ENCODE measurements around the gene EMP1.
A peak's percentile ranks its signal among the peaks of the same experiment; 100 is the strongest.

The EMP1 gene

DNA sequence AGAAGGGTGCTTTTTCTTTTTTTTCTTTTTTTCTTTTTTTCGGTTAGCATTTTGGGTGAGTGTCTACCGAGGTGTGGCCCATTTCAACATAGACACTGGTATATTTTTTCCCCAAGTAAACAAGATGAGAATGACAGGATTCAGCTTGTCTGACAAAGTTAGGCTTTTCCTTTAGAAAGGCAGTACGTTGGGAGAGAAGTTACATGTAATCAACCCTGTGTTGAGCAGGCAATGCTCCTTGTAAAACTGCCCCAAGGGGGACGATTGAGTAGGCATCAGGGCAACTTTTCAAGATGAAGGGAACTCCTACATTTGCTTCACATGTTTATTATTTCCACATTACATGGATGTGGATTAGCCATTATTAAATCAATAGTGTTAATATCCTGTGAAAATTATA, 1.7 kb downstream of the EMP1 start:
- DNase-seq = no peak

DNA sequence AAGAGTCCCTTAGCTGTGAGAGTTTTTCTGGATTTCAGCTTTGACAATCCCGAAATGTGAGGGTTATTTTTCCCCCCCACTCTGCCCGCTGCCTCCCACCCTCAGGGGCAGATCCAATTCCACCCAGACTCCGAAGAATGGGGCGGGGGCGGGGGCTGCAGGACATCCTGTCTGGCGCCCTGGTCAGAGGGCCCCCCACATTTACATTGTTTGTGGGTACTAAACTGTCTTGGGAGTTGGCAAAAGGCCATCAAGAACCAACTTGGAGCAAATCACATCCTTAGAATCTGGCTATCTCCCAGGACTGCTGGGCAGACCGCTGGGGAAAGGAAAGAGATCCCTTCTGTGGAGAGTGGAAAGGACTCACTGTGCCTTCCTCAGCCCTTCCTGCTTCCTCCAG, 2.4 kb downstream of the EMP1 start:
- no peak for DNase-seq

DNA sequence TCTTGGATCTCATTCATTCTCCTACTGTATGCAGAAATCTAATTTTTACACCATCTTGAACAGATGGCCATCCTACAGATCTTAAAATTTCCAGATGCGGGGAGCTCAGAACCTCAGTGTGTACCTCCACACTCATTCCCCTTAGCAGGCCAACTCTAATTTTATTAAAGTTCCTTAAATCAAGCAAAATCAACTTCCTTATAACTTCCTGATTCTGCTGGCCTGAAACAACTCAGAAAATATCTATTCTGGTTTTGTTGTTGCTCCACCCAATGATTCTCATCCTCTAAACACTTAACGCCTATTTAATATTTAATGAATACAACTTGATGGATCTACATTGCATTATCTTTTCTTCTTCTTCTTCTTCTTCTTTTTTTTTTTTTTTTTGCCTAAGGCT, 3.1 kb downstream of the EMP1 start:
- no peak for DNase-seq

DNA sequence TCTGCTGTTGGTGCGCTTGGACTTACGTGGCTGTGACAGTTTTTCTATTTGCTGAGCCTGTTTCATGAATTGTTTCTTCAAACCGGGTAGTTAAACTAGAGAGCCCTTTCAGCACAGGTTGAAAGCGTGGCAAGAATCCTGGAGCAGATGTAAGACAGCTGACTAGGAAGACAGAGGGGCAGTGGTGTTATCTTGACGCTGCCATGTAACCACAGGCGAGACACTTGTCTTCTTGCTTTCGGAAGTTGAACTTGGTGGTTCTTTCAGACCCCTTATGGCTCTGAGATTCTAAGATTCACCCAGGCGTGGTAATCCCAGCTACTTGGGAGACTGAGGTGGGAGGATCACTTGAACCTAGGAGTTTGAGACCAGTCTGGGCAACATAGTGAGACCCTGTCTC, 4.3 kb downstream of the EMP1 start:
- DNase-seq = no peak

DNA sequence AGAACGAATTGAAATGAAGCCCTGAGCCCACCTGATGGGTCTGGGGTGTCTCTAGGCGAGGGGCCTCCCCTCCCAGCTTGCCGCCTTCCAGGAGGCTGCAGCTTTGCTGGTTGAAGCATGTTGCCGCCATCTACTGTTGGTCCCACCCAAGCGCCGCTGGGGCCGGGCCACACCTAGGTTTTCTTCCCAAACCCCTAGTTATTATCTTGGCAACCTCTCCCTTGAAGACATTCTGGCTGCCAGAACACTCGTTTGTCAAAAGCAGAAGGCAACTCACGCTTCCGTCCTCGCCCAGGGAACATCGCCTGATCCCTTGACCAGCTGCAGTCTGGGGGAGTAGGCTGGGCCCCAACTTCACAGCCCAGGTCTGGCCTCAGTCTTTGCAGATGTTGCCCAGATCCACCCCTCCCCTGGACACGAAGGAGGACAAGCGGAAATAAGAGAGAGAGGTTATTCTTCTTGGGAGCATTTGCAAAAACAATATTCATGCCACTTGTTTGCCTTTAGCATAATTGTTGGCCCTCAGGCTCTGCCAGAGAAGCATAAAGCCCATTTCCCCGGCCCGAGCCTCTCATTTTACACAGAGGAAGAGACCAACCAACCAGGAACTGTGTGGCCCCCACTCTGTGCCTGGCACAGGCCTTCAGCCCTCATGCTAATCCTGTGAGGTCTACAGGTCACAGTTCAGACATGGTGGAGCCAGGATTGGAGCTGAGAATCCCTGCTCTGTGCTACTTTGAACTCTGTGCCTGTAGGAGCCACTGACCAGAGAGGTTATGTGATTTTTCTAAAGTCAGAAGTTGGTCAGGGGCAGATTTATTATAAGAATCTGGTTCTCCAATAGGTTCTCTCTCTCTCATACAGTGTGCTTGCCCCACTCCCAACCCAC, 6.8 kb downstream of the EMP1 start:
- no peak for DNase-seq

DNA sequence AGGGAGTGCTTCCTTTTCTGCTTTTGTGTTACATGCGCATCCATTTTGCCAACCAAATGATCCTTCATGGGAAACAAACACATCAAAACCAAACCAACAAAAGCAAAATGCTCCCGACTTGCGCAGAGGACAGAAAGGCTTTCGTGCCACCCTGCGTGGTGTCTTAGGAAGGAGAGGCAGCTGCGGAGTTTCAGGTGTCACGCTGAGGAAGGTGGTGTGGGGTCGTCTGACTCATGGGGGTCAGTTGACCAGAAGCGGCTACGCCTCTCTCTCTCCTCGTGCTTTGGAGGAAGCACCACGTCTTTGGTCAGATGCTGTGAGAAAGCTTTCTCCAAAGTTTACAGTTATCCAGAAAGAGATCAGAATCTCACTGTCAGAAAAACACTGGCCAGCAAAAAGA, 7.9 kb downstream of the EMP1 start:
- no peak for DNase-seq

DNA sequence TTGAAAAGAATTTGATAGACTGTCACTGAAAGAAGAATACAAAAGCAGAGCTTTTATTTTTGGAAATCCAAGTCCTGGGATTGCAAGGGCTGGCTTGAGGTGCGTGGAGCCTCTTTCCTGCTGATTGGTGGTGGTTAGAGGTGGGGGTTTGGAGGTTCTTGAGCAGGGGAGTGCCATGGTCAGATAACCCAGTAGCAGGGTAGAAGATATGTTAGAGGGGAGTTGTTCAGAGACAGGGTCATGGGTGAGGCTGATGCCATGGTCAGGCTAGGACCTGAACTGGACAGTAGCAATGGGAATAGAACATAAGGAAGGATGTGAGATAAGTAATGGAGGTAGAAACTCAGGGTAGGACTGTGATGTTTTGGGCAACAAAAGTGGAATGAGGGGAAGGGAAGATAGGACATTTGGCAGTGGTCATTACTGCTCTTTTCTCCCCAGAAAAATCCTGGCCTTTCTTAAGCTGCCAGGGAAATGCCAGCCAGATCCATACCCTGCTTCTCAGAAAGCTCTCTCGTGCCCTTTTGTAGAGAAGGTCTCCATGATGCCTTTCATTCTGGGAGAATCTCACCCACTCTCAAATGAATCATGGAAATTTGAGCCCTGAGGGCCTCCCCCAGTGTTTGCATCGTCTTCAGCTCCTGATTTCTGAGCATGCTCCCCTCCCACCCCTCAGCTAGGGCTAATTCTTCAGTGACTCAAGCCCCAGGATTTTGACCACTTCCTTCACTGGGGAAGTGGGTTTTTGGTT, 9.5 kb downstream of the EMP1 start:
- DNase-seq = no peak

DNA sequence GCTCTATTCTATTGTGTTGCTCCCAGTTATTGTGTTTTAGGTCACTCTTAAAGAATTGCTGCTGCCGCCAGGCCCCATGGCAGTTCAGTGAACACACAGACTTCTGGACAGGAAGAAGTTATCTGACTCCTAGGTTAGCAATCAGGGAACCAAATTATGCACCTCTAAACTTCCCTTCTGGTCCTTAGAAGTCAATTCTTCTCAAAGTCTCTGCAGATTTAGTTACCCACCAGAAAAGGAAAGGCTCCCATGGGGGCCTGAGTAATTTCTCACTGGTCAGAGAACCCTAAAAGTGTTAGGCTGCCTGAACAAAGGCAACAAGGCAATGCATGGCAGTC, 10.0 kb downstream of the EMP1 start:
- no peak for DNase-seq

DNA sequence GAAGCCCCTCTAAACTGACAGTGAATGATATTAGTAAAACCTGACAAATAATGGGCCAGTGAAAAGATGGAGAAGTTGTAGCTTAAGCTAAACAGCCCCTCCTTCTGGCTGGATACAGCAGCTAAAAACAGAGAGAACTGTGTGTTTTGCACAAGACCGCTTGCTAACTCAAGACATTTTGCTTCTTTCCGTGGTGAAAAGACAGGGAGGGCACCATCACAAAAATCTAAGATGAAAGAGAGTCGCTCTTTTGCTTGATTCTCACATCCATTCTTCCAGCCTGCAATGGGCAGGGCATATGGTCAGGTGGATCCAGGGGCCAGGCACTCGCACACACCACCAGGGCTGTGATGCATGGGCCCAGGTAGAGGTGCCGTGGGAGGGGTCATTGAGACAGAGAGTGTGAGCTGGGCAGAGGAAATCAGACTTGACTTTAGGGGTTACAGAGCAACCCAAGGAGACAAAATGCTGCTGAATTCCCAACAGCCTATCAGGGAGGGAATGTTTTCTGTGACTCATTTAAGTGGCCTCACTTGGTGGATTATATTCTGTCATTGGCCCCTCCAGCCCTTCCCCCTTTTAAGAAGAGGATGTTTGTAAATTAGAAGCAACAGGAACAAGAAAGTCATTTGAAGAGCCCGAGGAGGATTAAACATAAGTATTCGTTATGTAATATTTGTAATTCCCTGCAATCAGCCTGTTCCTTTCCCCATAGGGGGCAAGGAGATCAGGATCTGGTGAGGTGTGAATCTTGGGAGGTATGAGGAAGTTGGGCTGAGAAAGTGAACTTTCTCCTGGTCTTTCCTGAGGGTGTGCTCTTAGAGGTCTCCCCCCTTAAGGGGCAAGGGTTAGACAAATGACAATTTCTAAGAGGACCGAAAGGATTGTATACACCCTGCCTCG, 12.3 kb downstream of the EMP1 start:
- DNase-seq = no peak

DNA sequence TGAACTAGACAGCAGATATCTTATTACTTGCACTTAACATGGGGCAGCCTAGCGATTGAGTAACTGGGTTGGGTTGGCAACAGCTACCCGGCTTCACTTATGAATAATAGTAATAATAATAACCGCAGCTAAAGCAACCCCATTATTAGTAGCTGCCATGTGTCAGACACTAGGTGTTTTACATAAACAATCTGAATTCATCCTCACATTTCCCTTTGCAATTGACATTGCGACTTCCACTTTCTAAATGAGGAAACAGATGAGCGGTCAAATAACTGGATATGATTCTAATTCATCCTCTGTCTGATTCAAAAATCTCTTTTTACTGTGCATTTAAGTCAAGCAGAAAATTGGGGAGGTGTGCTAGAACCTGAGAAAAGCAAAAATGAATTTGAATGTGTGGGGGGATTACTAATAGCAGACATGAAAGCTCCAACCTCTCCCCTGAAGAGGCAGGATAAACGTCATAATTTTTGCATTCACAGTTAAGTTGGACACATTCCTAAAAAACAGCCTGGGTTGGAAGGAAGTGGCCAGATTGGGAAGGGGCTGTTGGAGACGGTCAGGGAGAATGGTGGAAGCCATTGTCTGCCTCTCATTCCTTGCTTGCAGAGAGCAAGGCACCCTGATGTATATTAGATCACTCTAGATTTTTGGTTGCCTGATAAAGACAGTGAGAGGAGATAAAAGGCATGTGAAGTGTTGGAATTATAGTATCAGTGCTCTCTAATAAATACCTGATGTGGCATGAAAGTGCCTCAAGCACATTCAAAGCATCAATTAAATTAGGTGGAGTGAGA, 13.1 kb downstream of the EMP1 start:
- DNase-seq = no peak

DNA sequence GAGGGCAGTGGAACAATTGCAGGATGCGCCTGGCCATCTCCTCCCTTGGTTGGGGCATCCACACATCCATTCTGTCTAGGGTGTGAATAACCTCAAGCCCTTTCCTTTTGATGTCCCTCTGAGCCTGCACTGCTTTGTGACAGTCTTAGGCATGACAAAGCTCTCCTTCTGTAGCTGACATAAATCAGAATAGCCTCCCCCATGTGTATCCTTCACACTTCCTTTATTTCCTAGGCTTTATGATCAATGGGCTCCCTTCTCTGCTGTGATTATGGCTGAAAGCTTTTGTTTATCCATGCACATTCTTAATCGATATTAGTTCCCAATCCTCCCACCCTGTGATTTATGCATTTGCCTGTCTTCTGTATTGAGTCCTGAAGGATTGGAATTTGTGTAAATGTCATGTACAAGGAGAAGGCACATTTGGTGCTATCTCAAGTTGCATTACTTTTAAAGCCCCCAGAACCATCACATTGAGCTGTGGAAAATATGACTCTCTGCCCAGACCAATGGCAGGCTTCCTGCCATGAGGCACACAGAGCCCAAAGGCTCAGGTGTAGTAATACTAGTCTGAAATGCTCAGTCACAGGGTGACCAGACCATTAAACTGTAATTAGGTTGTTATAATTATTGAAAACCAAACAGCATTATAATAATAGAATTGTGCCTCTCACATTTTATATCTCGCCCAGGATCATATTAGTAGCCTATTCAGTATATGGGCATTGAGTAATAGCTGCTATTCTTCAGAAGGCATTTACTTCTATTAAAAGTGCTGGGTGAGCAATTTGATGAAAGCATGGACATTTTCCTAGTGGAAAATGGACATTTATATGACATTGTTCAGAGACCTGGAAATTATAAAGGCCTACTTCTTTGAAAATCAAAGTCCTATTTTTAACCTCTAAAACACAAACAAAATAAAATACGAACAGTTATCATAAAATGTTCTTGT, 14.0 kb downstream of the EMP1 start:
- no peak for DNase-seq

DNA sequence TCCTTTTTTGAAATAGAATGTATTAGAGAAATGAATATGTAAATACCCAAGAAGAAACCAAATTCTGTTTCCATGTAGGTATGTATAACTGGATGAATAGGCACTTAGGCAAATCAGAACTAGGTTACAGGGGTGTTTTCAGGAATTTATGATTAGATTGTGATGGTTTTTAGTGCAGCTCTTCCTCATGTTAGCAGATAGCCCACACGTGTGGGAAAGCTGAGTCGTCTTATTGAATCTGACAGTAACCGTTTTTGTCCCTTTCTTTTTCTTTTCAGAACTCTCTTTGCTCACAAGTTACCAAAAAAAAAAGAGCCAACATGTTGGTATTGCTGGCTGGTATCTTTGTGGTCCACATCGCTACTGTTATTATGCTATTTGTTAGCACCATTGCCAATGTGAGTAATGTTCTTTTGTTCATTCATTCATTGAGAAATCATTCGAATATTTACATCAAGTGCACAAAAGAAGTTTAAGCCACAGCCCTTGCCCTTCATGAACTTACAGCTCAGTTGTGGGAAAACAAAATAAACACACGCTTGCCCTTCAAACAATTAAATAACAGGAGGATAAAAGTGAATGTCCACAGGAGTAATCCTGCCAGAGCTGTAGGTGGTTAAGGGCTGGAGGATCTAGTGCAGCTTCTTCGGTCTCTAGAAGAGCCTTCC, 14.8 kb downstream of the EMP1 start:
- DNase-seq = no peak

DNA sequence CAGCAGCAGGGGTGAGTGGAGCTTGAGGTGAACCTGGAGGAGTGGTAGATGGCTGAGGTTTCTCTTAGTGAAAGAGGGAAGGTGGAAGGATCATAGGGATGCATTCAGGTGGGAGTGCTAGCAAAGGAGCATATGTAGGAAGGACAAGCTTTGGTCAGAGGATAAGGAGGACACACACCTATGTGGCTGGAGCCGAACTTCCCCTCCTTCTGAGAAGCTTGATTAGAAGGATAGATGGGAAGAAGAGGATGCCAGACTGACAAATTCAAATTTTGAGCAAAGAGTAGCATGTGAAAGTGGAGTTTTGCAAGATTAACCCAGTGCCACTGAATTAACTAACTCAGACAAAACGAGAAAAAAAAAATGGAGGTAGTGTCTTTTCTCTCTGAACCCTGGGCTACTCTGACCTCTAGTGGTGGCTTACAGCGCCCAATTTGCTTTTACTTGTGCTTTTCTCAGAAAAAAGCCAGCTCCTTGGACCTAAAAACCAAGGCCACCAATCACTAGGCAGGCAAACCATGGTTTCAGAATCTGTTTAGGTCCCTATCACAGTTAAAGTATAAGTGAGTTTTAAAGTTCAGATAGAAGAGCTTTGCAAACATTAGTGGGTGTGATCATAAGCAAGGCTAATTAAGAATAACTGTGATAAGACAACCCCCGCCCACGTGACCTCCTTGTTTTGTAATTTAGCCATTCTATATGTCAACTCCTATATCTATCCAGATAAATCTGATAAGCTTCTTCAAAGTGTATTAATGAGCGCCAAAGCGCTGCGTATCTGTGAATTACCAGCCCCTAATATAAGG, 15.5 kb downstream of the EMP1 start:
- peak; percentile 68 for DNase-seq

DNA sequence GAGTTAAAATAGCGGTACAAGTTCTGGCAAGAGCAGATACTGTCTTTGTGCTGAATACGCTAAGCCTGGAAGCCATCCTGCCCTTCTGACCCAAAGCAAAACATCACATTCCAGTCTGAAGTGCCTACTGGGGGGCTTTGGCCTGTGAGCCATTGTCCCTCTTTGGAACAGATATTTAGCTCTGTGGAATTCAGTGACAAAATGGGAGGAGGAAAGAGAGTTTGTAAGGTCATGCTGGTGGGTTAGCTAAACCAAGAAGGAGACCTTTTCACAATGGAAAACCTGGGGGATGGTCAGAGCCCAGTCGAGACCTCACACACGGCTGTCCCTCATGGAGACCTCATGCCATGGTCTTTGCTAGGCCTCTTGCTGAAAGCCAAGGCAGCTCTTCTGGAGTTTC, 18.5 kb downstream of the EMP1 start:
- no peak for DNase-seq

DNA sequence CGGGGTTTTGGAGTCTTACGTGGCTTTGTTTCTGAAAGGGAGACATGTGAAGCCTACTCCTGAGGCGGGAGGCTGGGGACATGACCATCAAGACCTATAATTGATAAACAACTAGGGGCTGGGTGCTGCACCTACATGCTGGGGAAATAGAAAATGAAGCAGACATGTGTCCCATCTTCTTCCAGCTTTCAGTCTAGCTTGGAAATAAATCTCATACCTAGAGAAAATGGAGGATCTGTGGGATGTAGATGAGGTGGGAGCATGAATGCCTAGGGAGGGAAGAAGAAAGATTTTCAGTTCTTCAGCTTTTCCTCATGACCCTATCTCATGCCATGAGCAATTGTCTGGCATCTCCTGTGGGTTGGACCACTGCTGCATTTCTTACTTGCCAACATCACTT, 22.1 kb downstream of the EMP1 start:
- DNase-seq = no peak

DNA sequence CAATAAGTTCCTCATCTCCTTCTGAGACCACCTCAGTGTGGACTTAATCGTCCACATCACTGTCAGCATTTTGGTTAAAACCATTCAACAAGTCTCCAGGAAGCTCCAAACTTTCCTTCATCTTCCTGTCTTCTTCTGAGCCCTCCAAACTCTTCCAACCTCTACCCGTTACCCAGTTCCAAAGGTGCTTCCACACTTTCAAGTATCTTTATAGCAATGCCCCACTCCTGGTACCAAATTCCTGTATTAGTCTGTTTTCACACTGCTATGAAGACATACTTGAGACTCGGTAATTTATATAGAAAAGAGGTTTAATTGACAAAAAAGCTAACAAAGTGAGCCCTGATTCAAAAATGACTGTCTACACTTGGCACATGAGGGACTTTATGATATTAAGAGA, 22.8 kb downstream of the EMP1 start:
- no peak for DNase-seq

DNA sequence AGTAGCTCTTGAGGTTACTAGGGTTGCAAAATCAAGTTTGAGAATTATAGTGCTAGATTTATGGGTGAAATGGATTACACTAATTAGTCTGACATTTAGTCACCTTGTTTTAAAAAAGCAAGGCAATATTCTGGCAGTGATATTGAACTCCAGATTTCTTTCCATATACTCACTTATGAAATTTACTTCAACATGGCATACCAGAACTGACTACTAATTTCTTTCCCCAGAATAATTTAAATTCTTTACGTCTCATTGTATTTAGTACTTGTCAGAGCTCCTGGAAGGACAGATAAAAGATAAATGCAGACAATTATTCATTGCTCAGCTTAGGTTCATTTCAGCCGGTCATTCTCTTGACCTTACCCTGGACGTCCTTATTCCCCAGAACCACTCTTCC, 24.3 kb downstream of the EMP1 start:
- no peak for DNase-seq

DNA sequence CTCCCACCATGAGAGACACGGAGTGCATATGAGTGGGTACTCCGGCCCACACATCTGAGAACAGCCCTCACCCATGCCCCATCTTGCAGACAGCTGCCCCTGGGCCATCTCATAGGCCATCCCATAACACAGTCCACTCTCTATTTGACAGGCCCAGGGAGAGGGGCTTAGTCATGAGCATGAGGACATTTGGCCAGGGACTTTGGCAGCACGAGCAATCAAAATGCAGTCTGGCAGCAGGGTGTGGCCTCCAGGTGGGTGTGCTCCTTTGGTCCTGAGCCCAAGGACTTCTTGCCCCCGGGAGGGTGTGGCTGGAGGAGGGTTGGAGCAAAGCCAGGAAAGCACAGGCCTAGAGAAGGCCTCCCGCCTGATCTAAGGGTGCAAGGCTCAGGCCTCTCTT, 25.6 kb downstream of the EMP1 start:
- DNase-seq = no peak

DNA sequence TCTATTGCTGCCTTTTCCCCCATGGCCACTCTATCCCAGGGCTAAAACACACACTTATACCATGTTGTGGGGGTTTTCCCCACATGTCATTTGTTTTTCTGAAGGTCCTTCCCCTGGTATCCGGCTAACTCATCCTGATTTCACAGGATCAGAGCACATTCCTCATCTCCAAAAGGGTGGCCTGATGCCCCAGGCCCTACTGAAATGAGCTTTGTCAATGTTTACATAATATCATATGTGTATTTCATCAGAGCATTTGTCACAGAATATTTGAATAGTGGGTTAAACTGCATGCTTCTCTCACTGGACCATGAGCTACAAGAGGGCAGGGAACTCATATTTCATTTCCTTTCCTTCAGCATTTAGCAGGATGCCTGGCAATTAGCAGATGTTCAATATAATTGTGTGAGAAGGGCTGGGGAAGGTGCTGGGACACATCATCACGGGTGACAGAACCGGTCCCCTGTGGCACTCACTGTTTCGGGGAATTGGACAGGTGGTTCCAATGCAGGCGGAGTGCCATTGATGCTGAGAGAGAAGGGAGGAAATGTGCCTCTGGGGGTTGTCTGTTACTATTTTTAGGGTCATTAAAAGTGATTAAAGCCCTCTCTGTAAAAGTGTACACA, 26.8 kb downstream of the EMP1 start:
- DNase-seq = no peak

DNA sequence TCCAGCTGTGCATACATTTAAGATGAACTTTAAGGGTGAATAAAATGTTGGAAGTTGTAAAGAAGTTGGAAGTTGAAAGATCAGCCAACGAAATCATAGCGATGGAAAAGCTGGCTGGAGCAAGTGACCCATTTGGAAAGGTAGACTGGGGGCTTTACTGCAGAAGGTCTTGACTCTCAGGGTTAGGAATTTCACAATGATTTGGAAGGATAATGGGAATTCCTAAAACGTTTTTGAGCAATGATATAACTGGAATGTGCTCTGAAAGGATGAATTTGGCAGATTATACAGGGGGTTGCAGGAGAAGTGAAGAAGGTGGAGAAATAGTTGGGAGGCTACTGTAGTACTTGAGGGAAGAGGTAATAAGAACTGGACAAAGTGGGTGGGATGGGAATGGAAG, 27.4 kb downstream of the EMP1 start:
- DNase-seq = no peak
